ENCODE data around the gene HAAO.

Gene HAAO

GRCh38 chr2:42839809-42840501 lies 47.6 kb upstream of the HAAO start:
- Histone ChIP-seq H3K79me2 (ENCODE audit: low read length) (no peaks in the 10 kb centered on the region), H3K9me3 (replicated peaks; ENCODE audit: insufficient read depth, low read length) (no peaks in the 10 kb centered on the region), H3K27me3 (replicated peaks; ENCODE audit: insufficient read depth, low read length) (no peaks in the 10 kb centered on the region), H3K36me3 (replicated peaks; ENCODE audit: insufficient read depth, low read length) (no peaks in the 10 kb centered on the region), H3K9ac (ENCODE audit: low read length) (no peak overlapping the region), H3K4me1 (ENCODE audit: low read length) (no peaks in the 10 kb centered on the region), H3K9me2 (replicated peaks; ENCODE audit: insufficient read depth, low read length) (no peaks in the 10 kb centered on the region), H3F3A (ENCODE audit: insufficient read depth, low read length) (no peaks in the 10 kb centered on the region), H3K4me3 (ENCODE audit: low read length) (no peak overlapping the region), H2AFZ (ENCODE audit: low read length) (no peak overlapping the region), H4K20me1 (ENCODE audit: insufficient read depth, low read length) (no peaks in the 10 kb centered on the region), H3K4me2 (ENCODE audit: low read depth, low read length) (no peak overlapping the region), H3K27ac (ENCODE audit: low read length) (no peak overlapping the region)
- TF ChIP-seq CTCF (IDR thresholded peaks at IDR 0.05; ENCODE audit: low read length) (no peak), EZH2phosphoT487 (IDR thresholded peaks at IDR 0.05; ENCODE audit: low read length) (no peak), EZH2 (optimal IDR thresholded peaks at IDR 0.05; ENCODE audit: low read depth, low read length) (no peak)
- DNase-seq: no peak

GRCh38 chr2:42838133-42838532 lies 45.8 kb upstream of the HAAO start:
- Histone ChIP-seq H3K27me3 (replicated peaks; ENCODE audit: insufficient read depth, low read length) (no peaks in the 10 kb centered on the region), H3K36me3 (replicated peaks; ENCODE audit: insufficient read depth, low read length) (no peaks in the 10 kb centered on the region), H2AFZ (ENCODE audit: low read length) (no peak overlapping the region), H3F3A (ENCODE audit: insufficient read depth, low read length) (no peaks in the 10 kb centered on the region), H3K4me1 (ENCODE audit: low read length) (no peaks in the 10 kb centered on the region), H4K20me1 (ENCODE audit: insufficient read depth, low read length) (no peaks in the 10 kb centered on the region), H3K9me3 (replicated peaks; ENCODE audit: insufficient read depth, low read length) (no peaks in the 10 kb centered on the region), H3K9ac (ENCODE audit: low read length) (no peak overlapping the region), H3K4me2 (ENCODE audit: low read depth, low read length) (no peak overlapping the region), H3K27ac (ENCODE audit: low read length) (no peak overlapping the region), H3K79me2 (ENCODE audit: low read length) (no peaks in the 10 kb centered on the region), H3K4me3 (ENCODE audit: low read length) (no peak overlapping the region), H3K9me2 (replicated peaks; ENCODE audit: insufficient read depth, low read length) (no peaks in the 10 kb centered on the region)
- TF ChIP-seq CTCF (IDR thresholded peaks at IDR 0.05; ENCODE audit: low read length) (no peak), EZH2 (optimal IDR thresholded peaks at IDR 0.05; ENCODE audit: low read depth, low read length) (no peak), EZH2phosphoT487 (IDR thresholded peaks at IDR 0.05; ENCODE audit: low read length) (no peak)
- no peak for DNase-seq

DNA sequence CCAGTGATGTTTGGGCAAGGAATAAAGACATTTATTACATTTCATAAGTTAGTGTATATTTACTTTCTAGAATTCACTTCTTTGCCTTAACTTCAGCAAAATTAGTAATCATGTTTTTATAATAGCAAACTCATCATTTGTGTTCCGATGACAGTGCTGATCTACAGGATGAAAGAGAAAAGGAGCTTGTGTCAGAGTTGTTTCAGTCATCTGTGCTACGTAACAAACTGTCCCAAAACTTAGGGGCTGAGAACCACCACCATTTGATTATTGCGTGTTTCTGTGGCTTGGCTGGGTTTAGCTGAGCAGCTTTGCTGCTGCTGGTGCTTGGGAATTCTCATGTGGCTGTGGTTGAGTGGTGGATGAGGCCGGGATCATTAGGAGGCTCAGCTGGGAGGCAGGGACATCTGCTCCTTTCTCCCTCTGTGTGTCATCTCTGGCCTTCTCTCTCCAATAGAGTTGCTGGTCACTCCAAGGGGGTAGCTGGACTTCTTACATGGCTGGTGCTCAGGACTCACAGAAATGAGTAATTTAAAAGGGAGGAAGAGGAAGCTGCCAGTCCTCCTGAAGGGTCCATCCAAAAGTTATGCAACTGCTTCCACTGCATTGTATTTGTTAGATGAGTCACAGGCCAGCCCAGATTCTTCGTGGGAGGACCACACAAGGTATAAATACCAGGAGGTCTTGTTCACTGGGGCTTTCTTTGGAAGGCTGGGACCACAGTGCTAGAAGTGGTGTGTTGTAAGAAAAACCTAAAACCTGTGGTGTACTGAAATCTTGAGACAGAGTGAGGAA lies 43.4 kb upstream of the HAAO start:
- H3K79me2 ChIP-seq (ENCODE audit: low read length): no peaks in the 10 kb centered on the region
- H4K20me1 ChIP-seq (ENCODE audit: insufficient read depth, low read length): no peaks in the 10 kb centered on the region
- no peak overlapping the region for H3K4me2 ChIP-seq (ENCODE audit: low read depth, low read length)
- no peaks in the 10 kb centered on the region for H3K27me3 ChIP-seq (replicated peaks; ENCODE audit: insufficient read depth, low read length)
- H3F3A ChIP-seq (ENCODE audit: insufficient read depth, low read length): no peaks in the 10 kb centered on the region
- H3K9ac ChIP-seq (ENCODE audit: low read length): no peak overlapping the region
- TF ChIP-seq EZH2 (optimal IDR thresholded peaks at IDR 0.05; ENCODE audit: low read depth, low read length) (no peak), CTCF (IDR thresholded peaks at IDR 0.05; ENCODE audit: low read length) (no peak), EZH2phosphoT487 (IDR thresholded peaks at IDR 0.05; ENCODE audit: low read length) (no peak)
- H3K4me1 ChIP-seq (ENCODE audit: low read length): no peaks in the 10 kb centered on the region
- H3K36me3 ChIP-seq (replicated peaks; ENCODE audit: insufficient read depth, low read length): no peaks in the 10 kb centered on the region
- H3K9me3 ChIP-seq (replicated peaks; ENCODE audit: insufficient read depth, low read length): no peaks in the 10 kb centered on the region
- no peak for DNase-seq
- H3K27ac ChIP-seq (ENCODE audit: low read length): no peak overlapping the region
- no peaks in the 10 kb centered on the region for H3K9me2 ChIP-seq (replicated peaks; ENCODE audit: insufficient read depth, low read length)
- H2AFZ ChIP-seq (ENCODE audit: low read length): no peak overlapping the region
- H3K4me3 ChIP-seq (ENCODE audit: low read length): no peak overlapping the region

Data from MM.1S (cell line).